D721Med (cell line): ENCODE measurements around the gene RDH14.

Source experiments
- DNase-seq: peaks from one replicate; pipeline ENCODE4 v3.0.0; 2011; ENCODE audit warnings: low spot score; ENCODE audit not compliant: insufficient read length
- FAIRE-seq: peaks from 2 replicates; lab custom pipeline; 2011; peaks lifted over from hg19 to GRCh38; lab: Jason Lieb, UNC
- TF ChIP-seq, protein P1 (sequence below): IDR thresholded peaks from 2 replicates; pipeline ENCODE4 v1.5.1; 2012; ENCODE audit warnings: mild to moderate bottlenecking, control low read depth; ENCODE audit not compliant: insufficient read depth; ENCODE audit errors: missing control alignments

RDH14 gene

DNA sequence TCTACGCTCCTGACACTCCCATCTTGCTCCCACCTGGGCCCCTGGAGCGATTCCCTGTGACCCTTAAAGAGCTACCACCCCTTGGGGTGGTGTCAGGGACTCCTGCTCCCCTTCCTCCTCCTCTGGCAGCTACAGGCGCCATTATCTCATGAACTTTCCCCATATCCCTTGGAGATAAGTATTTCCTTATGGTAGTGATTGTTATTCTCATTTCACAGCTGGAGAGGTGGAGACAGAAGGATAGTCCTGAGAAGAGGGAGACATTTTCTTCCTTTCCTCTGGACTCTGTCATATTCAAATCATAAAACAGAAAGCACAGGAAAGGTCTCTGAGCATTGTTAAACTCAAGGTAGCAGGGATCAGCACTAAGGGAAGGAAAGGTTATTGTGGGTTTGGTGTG lies 34.6 kb downstream of the RDH14 start:
- FAIRE-seq: no peak
- TF ChIP-seq, protein P1, sequence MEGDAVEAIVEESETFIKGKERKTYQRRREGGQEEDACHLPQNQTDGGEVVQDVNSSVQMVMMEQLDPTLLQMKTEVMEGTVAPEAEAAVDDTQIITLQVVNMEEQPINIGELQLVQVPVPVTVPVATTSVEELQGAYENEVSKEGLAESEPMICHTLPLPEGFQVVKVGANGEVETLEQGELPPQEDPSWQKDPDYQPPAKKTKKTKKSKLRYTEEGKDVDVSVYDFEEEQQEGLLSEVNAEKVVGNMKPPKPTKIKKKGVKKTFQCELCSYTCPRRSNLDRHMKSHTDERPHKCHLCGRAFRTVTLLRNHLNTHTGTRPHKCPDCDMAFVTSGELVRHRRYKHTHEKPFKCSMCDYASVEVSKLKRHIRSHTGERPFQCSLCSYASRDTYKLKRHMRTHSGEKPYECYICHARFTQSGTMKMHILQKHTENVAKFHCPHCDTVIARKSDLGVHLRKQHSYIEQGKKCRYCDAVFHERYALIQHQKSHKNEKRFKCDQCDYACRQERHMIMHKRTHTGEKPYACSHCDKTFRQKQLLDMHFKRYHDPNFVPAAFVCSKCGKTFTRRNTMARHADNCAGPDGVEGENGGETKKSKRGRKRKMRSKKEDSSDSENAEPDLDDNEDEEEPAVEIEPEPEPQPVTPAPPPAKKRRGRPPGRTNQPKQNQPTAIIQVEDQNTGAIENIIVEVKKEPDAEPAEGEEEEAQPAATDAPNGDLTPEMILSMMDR: no peak

DNA sequence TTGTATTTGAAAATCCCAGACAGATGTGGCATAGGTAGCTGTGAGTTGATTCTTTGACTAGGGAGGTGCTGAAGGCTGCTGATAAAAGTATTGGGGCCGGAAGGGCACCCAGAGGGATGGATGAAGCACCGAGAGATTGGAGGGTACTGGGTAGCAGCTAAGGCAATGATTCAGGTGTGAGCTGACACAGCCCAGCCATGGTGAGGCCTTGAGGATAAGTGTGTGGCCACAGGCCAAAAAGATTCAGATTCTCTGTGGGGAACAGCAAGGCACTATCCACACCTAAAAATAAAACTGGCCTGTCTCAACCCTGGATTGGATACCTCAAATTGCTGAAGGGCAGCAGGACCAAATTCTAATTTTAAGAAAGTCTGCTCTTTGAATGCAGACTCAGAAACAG lies 35.2 kb downstream of the RDH14 start:
- TF ChIP-seq, protein P1: no peak
- FAIRE-seq: no peak
- no peak for DNase-seq

More for the DNA sequence above, 34.6 kb downstream of the RDH14 start:
- no peak for DNase-seq

DNA sequence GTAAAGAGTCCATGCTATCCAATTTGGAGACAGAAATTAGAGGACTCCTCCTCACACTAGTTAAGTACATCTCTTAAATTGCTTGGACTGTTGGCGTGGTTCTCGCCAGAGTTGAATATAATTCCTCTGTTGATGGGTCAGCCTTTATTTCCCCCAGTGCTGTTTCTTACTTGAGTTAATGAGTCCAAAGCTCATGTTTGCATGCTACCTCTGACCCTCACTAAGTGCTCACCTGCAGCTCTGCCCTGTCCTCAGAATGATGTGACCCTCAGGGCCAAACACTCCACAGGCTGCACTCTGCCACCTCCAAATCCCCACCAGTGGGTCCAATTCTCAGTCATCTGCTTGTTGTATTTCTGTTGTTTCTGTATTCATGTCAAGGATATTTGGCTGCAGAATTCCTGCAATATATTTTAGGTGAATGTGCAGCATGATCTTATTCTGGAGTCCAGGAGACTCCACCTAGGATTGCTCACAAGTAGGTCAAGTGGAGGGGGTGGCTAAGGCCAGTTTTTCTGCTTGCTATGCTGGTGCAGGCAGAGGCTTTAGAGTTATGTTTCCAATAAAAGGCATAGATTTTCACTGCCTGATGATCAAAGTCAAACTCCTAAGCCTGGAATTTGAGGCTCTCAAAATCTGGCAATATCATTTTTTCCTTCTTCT lies 37.8 kb downstream of the RDH14 start:
- TF ChIP-seq, protein P1: no peak
- FAIRE-seq (no peak), DNase-seq (no peak)

DNA sequence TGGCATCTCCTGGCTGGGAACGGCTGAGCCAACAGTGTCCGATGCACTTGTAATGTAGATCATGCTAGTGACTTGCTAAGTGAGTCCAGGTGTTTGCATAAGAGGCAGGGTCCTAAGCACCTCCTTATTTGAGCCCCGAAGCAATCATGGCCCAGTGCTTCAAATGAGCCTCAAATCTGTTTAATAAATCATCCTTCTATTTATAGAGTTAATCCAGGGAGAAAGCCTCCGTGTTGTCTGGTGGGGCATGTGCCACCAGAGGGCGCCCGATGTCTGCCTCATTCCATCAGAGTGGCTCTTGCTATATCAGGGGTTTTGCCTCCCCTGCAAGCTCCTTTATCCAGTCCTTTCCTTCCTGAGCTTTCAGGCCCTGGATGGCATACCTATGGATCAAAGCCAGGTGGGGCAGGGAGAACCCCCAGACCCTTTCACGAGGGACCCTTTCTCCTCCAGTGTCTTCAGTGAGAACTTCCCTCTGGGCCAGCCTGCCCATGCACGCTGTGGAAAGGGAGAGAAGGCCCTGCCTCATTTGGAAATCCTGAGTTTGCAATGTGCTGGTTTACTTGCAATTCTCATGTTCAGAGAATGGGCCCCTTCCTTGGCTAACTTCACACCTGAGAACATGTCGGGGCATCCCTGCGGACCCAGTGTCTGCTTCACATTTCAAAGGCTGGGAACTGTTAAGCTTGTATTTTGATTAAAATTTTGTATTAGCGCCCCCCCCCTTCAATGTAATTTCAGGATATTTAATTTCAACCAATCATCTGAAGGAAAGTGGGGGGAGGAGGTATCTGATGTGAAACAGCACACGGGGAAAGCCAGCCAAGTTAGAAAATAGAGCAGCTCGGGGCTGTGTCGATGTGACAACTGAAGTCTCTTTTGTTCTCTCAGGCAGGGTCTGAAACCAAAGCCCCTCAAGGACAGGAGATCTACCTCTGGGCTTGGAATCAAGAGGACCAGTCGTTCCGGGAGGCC lies 39.7 kb downstream of the RDH14 start:
- TF ChIP-seq, protein P1: peak; percentile 97
- DNase-seq: peak; percentile 34
- no peak for FAIRE-seq

DNA sequence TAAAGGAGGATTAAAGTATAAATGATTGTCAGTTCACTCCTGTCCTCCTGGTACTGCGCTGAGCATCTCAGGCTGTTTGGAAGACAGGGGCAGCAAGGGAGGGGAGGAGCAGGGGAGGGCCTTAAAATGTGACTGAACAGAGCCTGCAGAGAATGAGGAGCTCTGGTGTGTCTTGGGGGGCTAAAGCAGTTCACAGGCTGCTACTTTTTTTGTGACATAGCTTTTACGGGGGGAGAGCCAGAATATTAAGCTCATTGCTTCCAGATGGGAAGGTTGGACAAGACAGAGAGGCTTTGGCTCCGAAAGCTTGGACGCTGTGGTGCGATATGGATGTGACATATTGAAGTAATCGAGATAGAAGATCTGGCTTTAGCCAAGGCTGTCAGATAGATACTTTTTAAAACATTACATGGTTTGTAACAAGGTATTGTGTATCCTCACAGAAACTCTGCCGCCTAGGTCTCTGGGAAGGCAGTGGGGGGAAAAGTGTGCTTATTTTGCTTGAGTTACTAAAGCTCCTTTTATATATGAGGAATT lies 40.5 kb downstream of the RDH14 start:
- FAIRE-seq (no peak), DNase-seq (no peak)
- TF ChIP-seq, protein P1: no peak

DNA sequence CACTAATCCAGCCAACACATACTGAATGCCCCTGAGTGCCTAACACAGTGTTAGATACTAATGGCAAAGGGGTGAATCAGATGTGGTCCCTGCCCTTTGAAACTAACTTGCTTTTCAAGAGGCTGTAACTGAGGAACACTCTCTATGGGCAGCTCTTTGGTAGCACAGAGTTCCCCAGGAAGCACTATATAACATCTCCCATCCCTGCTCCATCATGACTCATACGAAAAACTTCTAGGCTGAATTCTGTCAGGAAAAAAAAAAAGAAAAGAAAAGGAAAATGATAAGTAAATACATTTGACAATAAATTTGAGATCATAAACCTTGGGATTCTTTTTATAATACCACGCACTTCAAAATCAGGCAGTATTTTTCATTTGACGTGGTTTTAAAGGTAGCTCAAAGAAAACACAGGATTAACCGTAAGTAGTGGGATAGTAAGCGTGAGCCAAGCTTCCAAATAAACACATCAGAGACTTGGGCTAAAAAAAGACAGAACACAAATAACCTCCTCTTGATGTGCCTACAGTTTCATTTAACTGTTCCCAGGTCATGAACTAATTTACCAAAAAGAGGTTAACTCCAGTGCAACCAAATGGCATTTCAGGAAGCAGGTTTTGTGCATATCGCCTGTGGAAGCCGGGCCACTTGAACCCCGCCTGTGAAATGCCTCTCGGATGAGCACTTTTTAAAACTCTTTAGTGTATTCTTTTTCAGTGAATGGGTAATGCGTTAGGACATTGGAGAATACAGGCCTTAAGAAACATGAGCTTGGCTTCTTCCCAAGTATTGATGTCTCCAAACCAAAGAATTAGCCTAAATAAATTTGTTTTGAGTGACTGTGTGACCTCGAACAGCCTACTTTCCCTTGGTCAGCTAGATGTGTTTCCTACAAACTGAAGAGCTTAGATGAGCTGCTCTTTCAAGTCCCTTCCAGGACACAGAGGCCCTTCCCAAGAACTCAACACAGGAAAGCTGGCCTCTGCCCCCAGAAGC lies 42.0 kb downstream of the RDH14 start:
- no peak for DNase-seq
- TF ChIP-seq, protein P1: no peak
- no peak for FAIRE-seq
